ENCODE measurements around the gene MRPL27. TPM values are rescaled to one million over a fixed set of nuclear protein-coding genes. Genes with fewer than 3 reads are reported as not detected.

The MRPL27 gene
- polyA plus RNA-seq, 12 donors: 38.6 to 60.0 (median 52.9) TPM; not detected in 1

- no peak for DNase-seq
Observed at GRCh38 chr17:50319306-50320004, 53.5 kb downstream of the MRPL27 start.

GRCh38 chr17:50318501-50319285, 54.3 kb downstream of the MRPL27 start:
- DNase-seq: no peak

Other genes with a start within 250 kb of the MRPL27 start
- gene SAMD14, start 243.0 kb downstream of the MRPL27 start, polyA plus RNA-seq (ENCODE audit: insufficient read length in 12 of 12): 10 to 100 TPM in 1 of 12 donors, 1 to 10 TPM in 10, not detected in 1; 2.9 to 15.6 (median 3.9) TPM
- gene PPP1R9B, start 222.5 kb downstream of the MRPL27 start, polyA plus RNA-seq (ENCODE audit: insufficient read length in 12 of 12): 10 to 100 TPM in 11 of 12 donors, not detected in 1; 29.5 to 70.3 (median 37.6) TPM
- gene SGCA, start 207.2 kb downstream of the MRPL27 start, polyA plus RNA-seq (ENCODE audit: insufficient read length in 12 of 12): 100 to 1,000 TPM in 11 of 12 donors, not detected in 1; 116 to 379 (median 260) TPM
- gene COL1A1, start 171.6 kb downstream of the MRPL27 start, polyA plus RNA-seq (ENCODE audit: insufficient read length in 12 of 12): over 10,000 TPM in 1 of 12 donors, 1,000 to 10,000 TPM in 11; 2,279 to 10,060 (median 4,381) TPM
- gene TMEM92, start 98.7 kb downstream of the MRPL27 start, polyA plus RNA-seq (ENCODE audit: insufficient read length in 12 of 12): 1 to 10 TPM in 7 of 12 donors, under 1 TPM in 3, not detected in 2; 0.72 to 3.1 (median 1.3) TPM
- gene XYLT2, start 27.1 kb downstream of the MRPL27 start, polyA plus RNA-seq (ENCODE audit: insufficient read length in 12 of 12): 100 to 1,000 TPM in 1 of 12 donors, 10 to 100 TPM in 11; 15.5 to 337 (median 20.0) TPM
- 10 to 100 TPM in 1 of 12 donors, 1 to 10 TPM in 10, not detected in 1; 3.4 to 23.2 (median 6.6) TPM for gene EME1, start within 50 bp of the MRPL27 start, polyA plus RNA-seq (ENCODE audit: insufficient read length in 12 of 12)
- gene LRRC59, start 24.3 kb upstream of the MRPL27 start, polyA plus RNA-seq (ENCODE audit: insufficient read length in 12 of 12): 10 to 100 TPM in 11 of 12 donors, not detected in 1; 35.6 to 69.7 (median 48.9) TPM
- 10 to 100 TPM in 11 of 12 donors, not detected in 1; 54.0 to 96.0 (median 63.1) TPM for gene ACSF2, start 53.0 kb upstream of the MRPL27 start, polyA plus RNA-seq (ENCODE audit: insufficient read length in 12 of 12)
- 10 to 100 TPM in 1 of 12 donors, 1 to 10 TPM in 10, not detected in 1; 2.0 to 10.5 (median 5.0) TPM for gene CHAD, start 95.7 kb upstream of the MRPL27 start, polyA plus RNA-seq (ENCODE audit: insufficient read length in 12 of 12)
- 10 to 100 TPM in 11 of 12 donors, not detected in 1; 28.0 to 40.1 (median 31.9) TPM for gene RSAD1, start 105.7 kb upstream of the MRPL27 start, polyA plus RNA-seq (ENCODE audit: insufficient read length in 12 of 12)
- gene MYCBPAP, start 135.3 kb upstream of the MRPL27 start, polyA plus RNA-seq (ENCODE audit: insufficient read length in 12 of 12): 1 to 10 TPM in 4 of 12 donors, under 1 TPM in 6, not detected in 2; 0.44 to 2.5 (median 0.85) TPM
- gene EPN3, start 159.6 kb upstream of the MRPL27 start, polyA plus RNA-seq (ENCODE audit: insufficient read length in 12 of 12): 10 to 100 TPM in 2 of 12 donors, 1 to 10 TPM in 7, under 1 TPM in 2, not detected in 1; 0.77 to 12.8 (median 1.9) TPM
- gene SPATA20, start 174.0 kb upstream of the MRPL27 start, polyA plus RNA-seq (ENCODE audit: insufficient read length in 12 of 12): 10 to 100 TPM in 11 of 12 donors, not detected in 1; 16.4 to 43.9 (median 26.2) TPM
- 10 to 100 TPM in 2 of 12 donors, 1 to 10 TPM in 9, not detected in 1; 5.8 to 20.0 (median 8.0) TPM for gene CACNA1G, start 187.5 kb upstream of the MRPL27 start, polyA plus RNA-seq (ENCODE audit: insufficient read length in 12 of 12)